K562 treated with DMSO at 1 percent for 24 hours (cell line): ENCODE results near the gene NIPAL3. TPM values are rescaled to one million over a fixed set of nuclear protein-coding genes. Genes with fewer than 3 reads are reported as not detected.

Source experiments
- total RNA-seq: library from RNA; unstranded; fragments of 300-600 nt; gene quantifications from 2 replicates; pipeline ENCODE4 v1.2.3, GENCODE V29; 2022; ENCODE audit warnings: low read depth; ENCODE audit not compliant: insufficient read depth

NIPAL3 gene
- total RNA-seq = 31.7 and 32.8 TPM in 2 replicates

DNA sequence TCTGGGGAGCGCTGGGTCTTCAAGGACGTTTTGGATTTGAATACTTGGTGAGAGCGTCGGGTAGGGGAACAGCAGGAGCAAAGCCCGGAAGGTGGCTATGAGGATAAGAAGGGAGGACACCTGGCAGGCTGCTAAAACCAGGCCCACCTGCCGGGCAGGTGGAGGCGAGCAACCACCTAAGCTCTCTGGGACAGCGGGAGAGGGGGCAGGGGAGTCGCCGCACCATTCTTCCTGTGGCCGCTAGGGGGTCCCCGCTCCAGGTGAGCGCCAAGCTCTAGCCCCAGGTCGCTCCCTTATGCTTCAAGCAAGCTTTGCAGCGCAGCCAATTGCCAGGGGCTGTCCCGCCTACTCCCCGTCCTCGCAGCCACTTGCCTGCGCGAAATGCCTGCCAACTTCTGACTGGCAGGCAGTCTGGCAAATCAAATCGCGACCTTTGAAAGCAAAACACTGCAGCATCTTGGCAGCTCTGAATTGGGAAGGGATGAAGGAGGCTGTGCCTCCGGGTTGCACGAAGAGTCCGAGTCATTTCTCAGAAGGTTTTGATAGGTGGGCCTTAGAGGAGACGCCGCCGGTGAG lies at the start of gene NIPAL3:
Gene NIPAL3, plus strand, starts transcription at position 469 of the 576 bp plus-strand sequence. CDS start 3,746 bp downstream, outside the sequence.

DNA sequence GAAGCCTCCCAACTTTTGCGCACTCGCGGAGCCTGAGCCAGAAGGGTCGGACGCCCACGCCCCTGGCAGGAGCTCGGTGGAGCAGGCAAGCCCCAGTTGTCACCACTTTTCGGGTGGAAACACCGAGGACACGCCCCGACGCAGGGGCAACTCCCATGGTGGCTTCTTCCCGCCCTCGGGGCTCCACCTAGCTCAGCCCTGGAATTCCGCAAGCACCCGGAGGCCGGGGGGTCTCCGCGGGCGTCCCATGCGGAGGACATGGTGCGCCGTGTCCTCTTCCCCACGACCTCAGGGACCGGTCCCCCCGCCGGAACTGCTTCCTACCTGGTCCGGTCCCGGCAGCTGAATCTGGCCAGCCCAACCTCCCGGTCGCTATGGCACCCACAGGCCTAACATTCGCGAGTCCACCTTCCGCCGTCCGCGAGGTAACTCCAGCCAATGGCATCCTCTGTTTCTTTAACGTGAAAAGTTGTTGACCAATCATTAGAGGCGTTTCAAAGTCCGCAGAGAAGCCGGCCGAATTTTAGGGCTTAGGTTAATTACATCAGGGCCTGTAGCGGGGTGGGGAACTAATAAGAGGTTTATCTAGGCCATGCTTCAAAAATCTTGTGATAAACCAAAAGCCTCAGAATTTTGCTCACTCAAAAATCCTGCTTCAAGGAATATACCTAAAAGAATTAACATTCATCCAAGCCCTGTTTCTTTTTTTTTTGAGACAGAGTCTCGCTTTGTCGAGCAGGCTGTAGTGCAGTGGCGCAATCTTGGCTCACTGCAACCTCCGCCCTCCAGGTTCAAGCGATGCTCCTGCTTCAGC lies 2.0 kb upstream of the NIPAL3 start, which contains the start of gene STPG1:
Gene STPG1, minus strand, starts transcription at position 433 of the 814 bp plus-strand sequence. CDS start 12,394 bp downstream, outside the sequence.

DNA sequence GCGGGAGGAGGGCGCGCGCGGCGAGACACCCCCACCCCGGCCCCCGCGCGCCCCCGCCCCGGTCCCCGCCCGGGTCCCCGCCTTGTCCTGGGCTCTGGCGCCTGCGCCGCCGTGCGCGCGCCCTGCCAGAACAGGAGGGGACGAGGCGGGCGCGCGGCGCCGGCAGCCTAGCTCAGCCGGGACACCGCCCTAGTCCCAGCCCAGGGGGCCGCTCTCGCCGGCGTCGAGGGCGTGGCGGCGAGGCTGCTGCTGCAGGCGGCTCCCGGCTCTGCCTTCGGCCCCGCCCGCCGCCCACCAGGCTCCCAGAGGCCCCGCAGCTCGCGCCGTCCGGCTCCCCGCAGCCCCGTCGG lies 87.1 kb downstream of the NIPAL3 start, which contains the start of gene RCAN3:
Gene RCAN3, plus strand, starts transcription at position 128 of the 350 bp plus-strand sequence. CDS start 11,537 bp downstream, outside the sequence.

Other genes starting within 250 kb of the NIPAL3 start
- not detected in 2 replicates for gene IFNLR1, start 228.5 kb upstream of the NIPAL3 start, total RNA-seq
- 0.50 and 0.58 TPM in 2 replicates for gene GRHL3, start 96.4 kb upstream of the NIPAL3 start, total RNA-seq
- 5.8 and 10.3 TPM in 2 replicates for gene STPG1, start 2.0 kb upstream of the NIPAL3 start, total RNA-seq
- 2.0 and 4.3 TPM in 2 replicates for gene RCAN3, start 87.0 kb downstream of the NIPAL3 start, total RNA-seq
- gene NCMAP, start 140.3 kb downstream of the NIPAL3 start, total RNA-seq = not detected in 2 replicates
- gene SRRM1, start 227.5 kb downstream of the NIPAL3 start, total RNA-seq = 59.8 and 62.9 TPM in 2 replicates